B cell (primary cell): Measurements from ENCODE around the gene AHRR.

ENCODE experiments used
- CTCF ChIP-seq: fragments of 200-600 bp; IDR thresholded peaks from one replicate; pipeline ENCODE4 v1.8.0; 2022; ENCODE audit warnings: antibody characterized with exemption, mild to moderate bottlenecking
- EZH2 ChIP-seq: IDR thresholded peaks from 2 replicates; pipeline ENCODE4 v1.6.1; 2012; ENCODE audit warnings: borderline replicate concordance, low read depth, mild to moderate bottlenecking, moderate library complexity, low read length; ENCODE audit not compliant: insufficient read depth, poor library complexity, severe bottlenecking

- TF ChIP-seq CTCF (no peak), EZH2 (no peak)
Measured at GRCh38 chr5:432201-432927, 110.8 kb downstream of the AHRR start.
